A549 (cell line): Measurements from ENCODE around the gene CAMTA1. TPM values are rescaled to one million over a fixed set of nuclear protein-coding genes. Genes with fewer than 3 reads are reported as not detected.

Source experiments
- ATAC-seq, 2 experiments: fragments of 200-7000 bp in 1 of 2; fragments of >200 bp in 1 of 2; cut with Nextera tagmentation in 1 of 2; cut with Tn5 transposase in 1 of 2; 3 replicates each; pipeline versions ENCODE4 v1.8.0 to v1.9.1; 2018 to 2020; ENCODE audit warnings: mild to moderate bottlenecking in 1 of 2, moderate library complexity in 1 of 2
- CTCF ChIA-PET: fragments of 300-600 bp; sonication (Branson Sonifier 250); formaldehyde crosslinking; extraction: SDS; loops from one replicate; lab custom pipeline; 2021; ENCODE audit warnings: antibody characterized with exemption, inconsistent platforms; lab: Yijun Ruan, JAX
- POLR2A ChIA-PET: fragments of 350-600 bp; formaldehyde crosslinking; extraction: SDS; loops from one replicate; lab custom pipeline; 2021; ENCODE audit warnings: antibody characterized with exemption, inconsistent platforms; lab: Yijun Ruan, JAX
- DNase-seq, 2 experiments: peaks; one replicate each; pipeline versions ENCODE4 v3.0.0 to v3.0.0-alpha.2; 2011 to 2016; ENCODE audit warnings: low read depth in 1 of 2, low spot score in 1 of 2
- FAIRE-seq: peaks from 2 replicates; lab custom pipeline; 2011; peaks lifted over from hg19 to GRCh38; lab: Jason Lieb, UNC
- H3K27ac ChIP-seq, 2 experiments: fragments of >200 bp; sonication (Bioruptor Twin); formaldehyde crosslinking; 3 replicates each; pipeline ENCODE4 v1.5.1; 2016 to 2017
- H3K4me1 ChIP-seq: fragments of >200 bp; sonication (Bioruptor Twin); formaldehyde crosslinking; 3 replicates; pipeline ENCODE4 v1.6.1; 2016
- H3K4me2 ChIP-seq: fragments of >200 bp; sonication (Bioruptor Twin); formaldehyde crosslinking; 3 replicates; pipeline ENCODE4 v1.6.1; 2016
- H3K4me3 ChIP-seq: fragments of >200 bp; sonication (Bioruptor Twin); formaldehyde crosslinking; 3 replicates; pipeline ENCODE4 v1.5.1; 2016
- H3K9me3 ChIP-seq: fragments of >200 bp; sonication (Bioruptor Twin); formaldehyde crosslinking; 3 replicates; pipeline ENCODE4 v1.6.1; 2016
- ATOH8 ChIP-seq: fragments of 250-450 bp; sonication (Bioruptor Pico); IDR thresholded peaks from 2 replicates; pipeline ENCODE4 v1.5.0; 2020; ENCODE audit warnings: low read depth, mild to moderate bottlenecking, moderate library complexity
- BHLHE40 ChIP-seq: IDR thresholded peaks from 2 replicates; pipeline ENCODE4 v1.6.1; 2012; ENCODE audit warnings: low read depth, low read length, inconsistent platforms
- EHF ChIP-seq: fragments of 250-450 bp; sonication (Bioruptor Pico); IDR thresholded peaks from 2 replicates; pipeline ENCODE4 v1.5.0; 2020; ENCODE audit warnings: mild to moderate bottlenecking
- EP300 ChIP-seq, 2 experiments: fragments of >200 bp; sonication (Bioruptor Twin); formaldehyde crosslinking; IDR thresholded peaks; 2 replicates in 1 of 2; 3 replicates in 1 of 2; pipeline ENCODE4 v1.6.1; 2016 to 2017
- HDAC2 ChIP-seq: fragments of 200-600 bp; sonication (generic); IDR thresholded peaks from 2 replicates; pipeline ENCODE4 v1.6.1; 2016
- HES2 ChIP-seq: fragments of >200 bp; sonication (Bioruptor Twin); formaldehyde crosslinking; IDR thresholded peaks from 2 replicates; pipeline ENCODE4 v1.6.1; 2016
- HOXB13 ChIP-seq: fragments of 250-450 bp; sonication (Bioruptor Pico); IDR thresholded peaks from 2 replicates; pipeline ENCODE4 v1.5.0; 2020; ENCODE audit warnings: low read depth, mild to moderate bottlenecking, moderate library complexity
- HOXB5 ChIP-seq: fragments of 250-450 bp; sonication (Bioruptor Pico); IDR thresholded peaks from 2 replicates; pipeline ENCODE4 v1.5.0; 2020; ENCODE audit warnings: mild to moderate bottlenecking, moderate library complexity
- JUNB ChIP-seq: fragments of >200 bp; sonication (Bioruptor Twin); formaldehyde crosslinking; IDR thresholded peaks from 2 replicates; pipeline ENCODE4 v1.6.1; 2016
- MAFK ChIP-seq: fragments of 450-650 bp; IDR thresholded peaks from 2 replicates; pipeline ENCODE4 v1.6.1; 2014; ENCODE audit not compliant: partially characterized antibody
- NFE2L2 ChIP-seq: fragments of 150-350 bp; conservative IDR thresholded peaks from 2 replicates; pipeline ENCODE4 v1.6.1; 2014; ENCODE audit warnings: low read length
- PHF8 ChIP-seq: fragments of 200-600 bp; sonication (generic); IDR thresholded peaks from 2 replicates; pipeline ENCODE4 v1.6.1; 2016; ENCODE audit warnings: low read depth, mild to moderate bottlenecking, antibody characterized with exemption, moderate library complexity, borderline replicate concordance
- RARB ChIP-seq: fragments of 250-450 bp; sonication (Bioruptor Pico); IDR thresholded peaks from 2 replicates; pipeline ENCODE4 v1.8.0; 2021; ENCODE audit warnings: mild to moderate bottlenecking, moderate library complexity
- RNF2 ChIP-seq: fragments of 200-600 bp; sonication (generic); IDR thresholded peaks from 2 replicates; pipeline ENCODE4 v1.6.1; 2016; ENCODE audit warnings: low read depth, mild to moderate bottlenecking, antibody characterized with exemption, moderate library complexity, borderline replicate concordance
- TP53 ChIP-seq: fragments of 250-450 bp; sonication (Bioruptor Pico); IDR thresholded peaks from 2 replicates; pipeline ENCODE4 v1.5.0; 2021; ENCODE audit warnings: mild to moderate bottlenecking, moderate library complexity
- ZC3H11A ChIP-seq: fragments of 450-650 bp; IDR thresholded peaks from 2 replicates; pipeline ENCODE4 v1.6.1; 2014; ENCODE audit warnings: antibody characterized with exemption, mild to moderate bottlenecking
- ZNF302 ChIP-seq: fragments of 250-450 bp; sonication (Bioruptor Pico); IDR thresholded peaks from 2 replicates; pipeline ENCODE4 v1.9.0; 2021; ENCODE audit warnings: inconsistent platforms, mild to moderate bottlenecking, moderate library complexity
- ZSCAN20 ChIP-seq: fragments of 250-450 bp; sonication (Bioruptor Pico); IDR thresholded peaks from 2 replicates; pipeline ENCODE4 v1.8.0; 2022; ENCODE audit warnings: mild to moderate bottlenecking, moderate library complexity
- WGBS: methylation state at CpG from one replicate; pipeline ENCODE4 v1.1.6; 2017; ENCODE audit errors: missing lambda C conversion rate; 5-methylcytosine and 5-hydroxymethylcytosine counted together
- polyA plus RNA-seq, 4 experiments: library from polyadenylated mRNA; depleted of rRNA in 3 of 4; stranded (reverse); fragments of >200 nt; fragmentation: RNase III in 1 of 4; extraction: RNeasy Plus Mini Kit Qiagen cat#74134 plus additional on column Dnase treatment in 1 of 4; gene quantifications; 2 replicates in 3 of 4; 3 replicates in 1 of 4; pipeline ENCODE4 v1.2.3, GENCODE V29; 2011 to 2017
- TF ChIP-seq, protein P1 (sequence below): fragments of 200-600 bp; sonication (generic); IDR thresholded peaks from 2 replicates; pipeline ENCODE4 v1.6.1; 2016; ENCODE audit warnings: antibody characterized with exemption, mild to moderate bottlenecking, moderate library complexity
- TF ChIP-seq, protein P2 (sequence below): fragments of 450-650 bp; IDR thresholded peaks from 2 replicates; pipeline ENCODE4 v1.6.1; 2014; ENCODE audit warnings: antibody characterized with exemption

The CAMTA1 gene
- polyA plus RNA-seq, 2 of the 4 experiments (the other 2 are of a cell fraction) = 58.8 to 75.0 TPM

- Histone ChIP-seq H3K4me2 (no peak overlapping the region), H3K4me1 (no peaks in the 10 kb centered on the region), H3K9me3 (no peaks in the 10 kb centered on the region), H3K4me3 (no peak overlapping the region), H3K27ac (no peak overlapping the region)
- CTCF ChIA-PET = no interaction called here
- no peak for FAIRE-seq
- DNase-seq = no peak
- no peak for ATAC-seq
- POLR2A ChIA-PET = no interaction called here
- TF ChIP-seq HDAC2 (no peak), RNF2 (no peak), ZNF302 (CRISPR knock-in tag) (no peak), EP300 (IDR thresholded peaks at IDR 0.05) (no peak), ATOH8 (CRISPR knock-in tag) (no peak), MAFK (no peak)
- 91% methylated on average over 6 of the region's 6 CpGs for WGBS
Measured at GRCh38 chr1:6852136-6852890, 67.1 kb downstream of the CAMTA1 start.

DNA sequence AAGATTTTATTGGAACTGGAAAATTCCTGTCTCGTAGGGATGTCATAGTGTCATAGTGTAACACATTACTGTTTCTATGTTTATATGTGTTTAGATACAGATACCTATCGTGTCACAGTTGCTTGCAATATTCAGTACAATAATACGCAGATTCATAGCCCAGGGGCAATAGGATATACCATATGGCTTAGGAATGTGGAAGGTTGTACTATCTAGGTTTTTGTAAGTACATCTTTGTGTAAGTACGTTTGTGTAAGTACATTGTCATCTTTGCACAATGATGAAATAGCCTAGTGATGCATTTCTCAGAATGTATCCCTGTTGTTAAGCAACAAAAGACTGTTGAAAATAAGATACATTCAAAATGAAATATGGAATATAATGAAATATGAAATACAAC, 68.9 kb downstream of the CAMTA1 start:
- Histone ChIP-seq H3K4me1 (peaks cover 7% of the 10 kb centered on the region; the same call in 2 of the 3 replicates), H3K4me2 (no peak overlapping the region), H3K27ac (no peak overlapping the region), H3K4me3 (no peak overlapping the region), H3K9me3 (no peaks in the 10 kb centered on the region)
- no peak for ATAC-seq
- CTCF ChIA-PET = no interaction called here
- WGBS = 79% methylated on average over 4 of the region's 4 CpGs
- no peak for DNase-seq
- POLR2A ChIA-PET = no interaction called here
- TF ChIP-seq, protein P1, sequence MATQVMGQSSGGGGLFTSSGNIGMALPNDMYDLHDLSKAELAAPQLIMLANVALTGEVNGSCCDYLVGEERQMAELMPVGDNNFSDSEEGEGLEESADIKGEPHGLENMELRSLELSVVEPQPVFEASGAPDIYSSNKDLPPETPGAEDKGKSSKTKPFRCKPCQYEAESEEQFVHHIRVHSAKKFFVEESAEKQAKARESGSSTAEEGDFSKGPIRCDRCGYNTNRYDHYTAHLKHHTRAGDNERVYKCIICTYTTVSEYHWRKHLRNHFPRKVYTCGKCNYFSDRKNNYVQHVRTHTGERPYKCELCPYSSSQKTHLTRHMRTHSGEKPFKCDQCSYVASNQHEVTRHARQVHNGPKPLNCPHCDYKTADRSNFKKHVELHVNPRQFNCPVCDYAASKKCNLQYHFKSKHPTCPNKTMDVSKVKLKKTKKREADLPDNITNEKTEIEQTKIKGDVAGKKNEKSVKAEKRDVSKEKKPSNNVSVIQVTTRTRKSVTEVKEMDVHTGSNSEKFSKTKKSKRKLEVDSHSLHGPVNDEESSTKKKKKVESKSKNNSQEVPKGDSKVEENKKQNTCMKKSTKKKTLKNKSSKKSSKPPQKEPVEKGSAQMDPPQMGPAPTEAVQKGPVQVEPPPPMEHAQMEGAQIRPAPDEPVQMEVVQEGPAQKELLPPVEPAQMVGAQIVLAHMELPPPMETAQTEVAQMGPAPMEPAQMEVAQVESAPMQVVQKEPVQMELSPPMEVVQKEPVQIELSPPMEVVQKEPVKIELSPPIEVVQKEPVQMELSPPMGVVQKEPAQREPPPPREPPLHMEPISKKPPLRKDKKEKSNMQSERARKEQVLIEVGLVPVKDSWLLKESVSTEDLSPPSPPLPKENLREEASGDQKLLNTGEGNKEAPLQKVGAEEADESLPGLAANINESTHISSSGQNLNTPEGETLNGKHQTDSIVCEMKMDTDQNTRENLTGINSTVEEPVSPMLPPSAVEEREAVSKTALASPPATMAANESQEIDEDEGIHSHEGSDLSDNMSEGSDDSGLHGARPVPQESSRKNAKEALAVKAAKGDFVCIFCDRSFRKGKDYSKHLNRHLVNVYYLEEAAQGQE = no peak
- TF ChIP-seq ZC3H11A = no peak
- no peak for TF ChIP-seq TP53 (CRISPR knock-in tag)
- no peak for TF ChIP-seq RARB (CRISPR knock-in tag)
- no peak for TF ChIP-seq PHF8
- FAIRE-seq = no peak

DNA sequence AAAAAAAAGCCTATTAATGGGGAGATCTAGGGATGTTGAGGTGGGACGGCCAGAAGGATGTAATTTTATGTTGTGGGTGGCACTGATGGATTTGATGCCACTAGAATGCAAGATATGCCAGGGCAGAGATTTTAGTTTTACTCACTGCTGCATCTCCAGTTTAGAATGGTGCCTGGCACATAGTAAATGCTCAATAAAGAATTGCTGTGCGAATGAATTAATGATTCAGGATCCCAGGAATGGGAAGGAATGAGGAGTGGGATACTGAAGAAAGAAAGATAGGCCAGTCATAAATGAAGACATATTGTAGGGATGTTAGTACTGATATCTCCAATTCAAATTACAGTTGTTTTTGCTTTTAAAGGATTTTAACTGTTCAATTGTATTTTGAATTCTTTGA, 72.6 kb downstream of the CAMTA1 start:
- Histone ChIP-seq H3K4me2 (no peak overlapping the region), H3K4me1 (peaks cover 25% of the 10 kb centered on the region), H3K4me3 (no peak overlapping the region), H3K9me3 (no peaks in the 10 kb centered on the region), H3K27ac (no peak overlapping the region)
- ChIA-PET POLR2A (no interaction called here), CTCF (interaction anchor here (0.6 to 2.8 kb wide), 2 partner anchors 12 to 80 kb away, joined by 3 to 9 read pairs; no protein-coding TSS in a partner anchor)
- DNase-seq = no peak
- TF ChIP-seq HOXB13 (CRISPR knock-in tag) (no peak), JUNB (no peak), BHLHE40 (no peak), EHF (CRISPR knock-in tag) (no peak), HOXB5 (CRISPR knock-in tag) (no peak), HES2 (no peak), RNF2 (no peak), NFE2L2 (no peak), ZSCAN20 (CRISPR knock-in tag) (no peak)
- TF ChIP-seq, protein P2, sequence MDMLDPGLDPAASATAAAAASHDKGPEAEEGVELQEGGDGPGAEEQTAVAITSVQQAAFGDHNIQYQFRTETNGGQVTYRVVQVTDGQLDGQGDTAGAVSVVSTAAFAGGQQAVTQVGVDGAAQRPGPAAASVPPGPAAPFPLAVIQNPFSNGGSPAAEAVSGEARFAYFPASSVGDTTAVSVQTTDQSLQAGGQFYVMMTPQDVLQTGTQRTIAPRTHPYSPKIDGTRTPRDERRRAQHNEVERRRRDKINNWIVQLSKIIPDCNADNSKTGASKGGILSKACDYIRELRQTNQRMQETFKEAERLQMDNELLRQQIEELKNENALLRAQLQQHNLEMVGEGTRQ = no peak
- no peak for FAIRE-seq
- WGBS = 88% methylated on average over 2 of the region's 2 CpGs
- ATAC-seq = no peak
